ENCODE measurements around the gene CLEC16A. TPM values are rescaled to one million over a fixed set of nuclear protein-coding genes. Genes with fewer than 3 reads are reported as not detected.

Gene CLEC16A
- polyA plus RNA-seq, 1 experiment = 11.9 TPM

DNA sequence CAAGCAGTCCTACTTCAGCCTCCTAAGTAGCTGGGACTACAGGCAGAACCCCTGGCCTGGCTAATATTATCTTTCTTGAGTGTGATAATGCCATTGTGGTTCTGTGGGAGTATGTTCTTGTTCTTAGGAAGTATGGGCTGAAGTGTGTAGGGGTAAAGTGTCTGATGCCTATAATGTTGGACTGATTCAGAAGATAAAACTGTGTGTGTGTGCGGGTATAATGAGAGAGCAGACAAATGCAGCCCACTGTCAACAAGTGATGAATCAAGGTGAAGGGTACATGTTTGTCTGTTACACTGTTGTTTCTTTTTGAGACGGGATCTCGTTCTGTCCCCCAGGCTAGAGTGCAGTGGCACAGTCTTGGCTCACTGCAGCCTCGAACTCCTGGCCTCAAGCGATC lies 127.5 kb downstream of the CLEC16A start:
- H3K27me3 ChIP-seq (ENCODE audit: control insufficient read depth, insufficient read depth, low read length) = no peaks in the 10 kb centered on the region
- ChIA-PET CTCF (no interaction called here), POLR2A (no interaction called here)
- no peak overlapping the region for H3K27ac ChIP-seq (ENCODE audit: low read depth, low read length)
- DNase-seq (ENCODE audit: low read depth, low spot score) = no peak
- H3K4me3 ChIP-seq (ENCODE audit: low read depth, low read length) = no peak overlapping the region
- TF ChIP-seq CTCF (IDR thresholded peaks at IDR 0.05; ENCODE audit: low read depth, low read length) = no peak
- H3K9me3 ChIP-seq (ENCODE audit: control insufficient read depth, insufficient read depth, low read length) = no peaks in the 10 kb centered on the region; the same call in 1 of the 2 replicates

DNA sequence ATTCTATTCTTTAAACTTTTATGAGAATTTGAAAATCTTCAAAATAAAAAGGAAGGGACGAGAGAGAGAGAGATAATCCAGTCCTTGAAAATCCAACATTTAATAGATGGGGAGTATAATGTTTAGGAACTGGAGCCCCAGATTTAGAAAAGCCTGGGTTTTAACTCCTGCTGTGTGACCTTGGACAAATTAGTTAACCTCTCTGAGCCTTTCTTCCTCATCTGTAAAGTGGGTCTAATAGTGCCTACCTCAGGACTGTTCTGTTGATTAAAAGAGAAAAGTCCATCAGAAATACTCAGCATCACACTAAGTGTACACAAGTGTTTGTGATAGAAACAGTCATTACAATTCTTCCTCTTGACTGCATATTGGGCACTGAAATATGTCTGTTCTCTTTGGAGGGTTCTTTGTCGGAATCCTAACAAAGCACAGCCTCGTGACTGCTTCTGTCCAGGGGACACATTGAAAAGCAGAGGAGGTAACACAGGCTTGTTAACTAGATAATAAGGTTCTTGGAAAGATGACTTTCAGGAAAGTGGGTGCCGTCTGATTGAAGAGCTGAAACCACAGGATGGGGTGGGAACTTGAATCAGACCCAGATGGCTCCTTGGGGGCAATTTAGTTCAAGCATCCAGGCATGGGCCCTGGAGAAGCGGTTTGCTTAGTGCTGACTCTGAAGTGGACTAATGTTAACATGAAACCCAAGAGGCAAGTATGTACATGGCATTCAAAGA lies 128.2 kb downstream of the CLEC16A start:
- Histone ChIP-seq H3K9me3 (ENCODE audit: control insufficient read depth, insufficient read depth, low read length) (no peaks in the 10 kb centered on the region; the same call in 1 of the 2 replicates), H3K27me3 (ENCODE audit: control insufficient read depth, insufficient read depth, low read length) (no peaks in the 10 kb centered on the region), H3K4me3 (ENCODE audit: low read depth, low read length) (no peak overlapping the region), H3K27ac (ENCODE audit: low read depth, low read length) (no peak overlapping the region)
- ChIA-PET CTCF (no interaction called here), POLR2A (no interaction called here)
- TF ChIP-seq CTCF (IDR thresholded peaks at IDR 0.05; ENCODE audit: low read depth, low read length) = no peak
- no peak for DNase-seq (ENCODE audit: low read depth, low spot score)

DNA sequence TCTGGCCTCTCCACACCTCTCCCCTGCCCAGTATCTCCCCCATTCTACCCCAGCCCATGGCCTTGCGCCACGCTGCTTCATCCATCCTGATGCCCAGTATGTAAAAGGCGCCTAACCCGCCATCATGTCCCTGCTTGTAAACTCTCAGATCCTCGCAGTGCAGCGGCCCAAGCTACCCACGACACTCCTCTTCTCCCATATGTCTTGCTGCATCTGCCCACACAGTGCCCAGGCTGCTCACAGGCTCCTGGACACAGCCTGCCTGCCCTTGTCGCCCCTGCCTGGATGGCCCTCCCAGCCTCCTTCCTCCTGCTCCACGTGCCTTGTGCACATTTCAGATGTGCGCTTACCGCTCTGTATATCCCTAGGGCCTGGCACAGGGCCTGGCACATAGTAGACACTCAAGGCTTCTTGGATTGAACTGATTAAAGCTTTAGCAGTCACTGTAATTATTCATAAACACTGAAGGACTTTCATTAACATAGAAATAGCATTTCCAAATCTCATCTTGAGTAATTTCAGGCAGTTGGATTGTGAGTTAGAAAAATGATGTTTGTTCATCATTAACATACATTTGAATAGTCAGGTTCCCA lies 129.1 kb downstream of the CLEC16A start:
- POLR2A ChIA-PET = no interaction called here
- Histone ChIP-seq H3K27ac (ENCODE audit: low read depth, low read length) (no peak overlapping the region), H3K27me3 (ENCODE audit: control insufficient read depth, insufficient read depth, low read length) (no peaks in the 10 kb centered on the region), H3K4me3 (ENCODE audit: low read depth, low read length) (no peak overlapping the region), H3K9me3 (ENCODE audit: control insufficient read depth, insufficient read depth, low read length) (no peaks in the 10 kb centered on the region; the same call in 1 of the 2 replicates)
- no peak for TF ChIP-seq CTCF (IDR thresholded peaks at IDR 0.05; ENCODE audit: low read depth, low read length)
- CTCF ChIA-PET = no interaction called here
- DNase-seq (ENCODE audit: low read depth, low spot score) = no peak

DNA sequence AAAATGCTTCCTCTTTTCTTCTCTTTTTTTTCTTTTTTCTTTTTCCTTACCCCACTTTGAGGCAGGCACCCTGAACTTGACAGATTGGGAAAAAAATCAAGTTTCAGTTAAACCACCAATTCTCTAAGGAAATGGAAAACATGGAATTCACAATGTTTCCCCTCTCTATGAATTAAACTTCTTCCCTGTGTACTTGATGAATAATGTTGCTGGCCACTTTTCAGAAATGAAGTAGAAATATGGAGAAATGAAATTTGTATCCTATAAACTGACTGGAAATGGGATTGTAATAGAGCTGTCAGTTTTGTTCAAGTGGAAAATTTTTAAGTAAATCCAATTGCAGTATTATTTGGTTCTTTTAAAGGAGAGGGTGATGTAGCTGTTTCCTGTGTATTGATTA lies 129.8 kb downstream of the CLEC16A start:
- ChIA-PET CTCF (interaction anchor here (0.8 kb wide), 1 partner anchor 111 kb away, joined by 3 read pairs; no protein-coding TSS in a partner anchor), POLR2A (interaction anchor here (0.7 kb wide), 1 partner anchor 181 kb away, joined by 4 read pairs; no protein-coding TSS in a partner anchor)
- Histone ChIP-seq H3K27ac (ENCODE audit: low read depth, low read length) (no peak overlapping the region), H3K27me3 (ENCODE audit: control insufficient read depth, insufficient read depth, low read length) (no peaks in the 10 kb centered on the region), H3K4me3 (ENCODE audit: low read depth, low read length) (no peak overlapping the region), H3K9me3 (ENCODE audit: control insufficient read depth, insufficient read depth, low read length) (no peaks in the 10 kb centered on the region; the same call in 1 of the 2 replicates)
- TF ChIP-seq CTCF (IDR thresholded peaks at IDR 0.05; ENCODE audit: low read depth, low read length) = no peak
- no peak for DNase-seq (ENCODE audit: low read depth, low spot score)

- Histone ChIP-seq H3K9me3 (ENCODE audit: control insufficient read depth, insufficient read depth, low read length) (no peaks in the 10 kb centered on the region; the same call in 1 of the 2 replicates), H3K27me3 (ENCODE audit: control insufficient read depth, insufficient read depth, low read length) (no peaks in the 10 kb centered on the region), H3K27ac (ENCODE audit: low read depth, low read length) (no peak overlapping the region), H3K4me3 (ENCODE audit: low read depth, low read length) (no peak overlapping the region)
- no peak for DNase-seq (ENCODE audit: low read depth, low spot score)
- TF ChIP-seq CTCF (IDR thresholded peaks at IDR 0.05; ENCODE audit: low read depth, low read length) = no peak
- ChIA-PET CTCF (no interaction called here), POLR2A (interaction anchor here (1.1 kb wide), 1 partner anchor 15 kb away, joined by 3 read pairs; no protein-coding TSS in a partner anchor)
Measured at GRCh38 chr16:11075163-11075562, 130.8 kb downstream of the CLEC16A start.
